ENCODE data around the gene PEAK1.

The PEAK1 gene

GRCh38 chr15:77071305-77072223, 348.3 kb downstream of the PEAK1 start:
- no peak overlapping the region for H4K91ac ChIP-seq (ENCODE audit: low read depth, low read length)
- H3K9ac ChIP-seq (ENCODE audit: low read length): no peak overlapping the region
- H3K14ac ChIP-seq (ENCODE audit: low read length): no peak overlapping the region
- no peak overlapping the region for H2BK120ac ChIP-seq (ENCODE audit: insufficient read depth, low read length, poor library complexity)
- no peak overlapping the region for H2AK5ac ChIP-seq (ENCODE audit: low read length)
- H3K27ac ChIP-seq (ENCODE audit: low read depth, low read length): no peak overlapping the region
- no peak for DNase-seq
- peaks cover 2% of the 10 kb centered on the region for H3K79me1 ChIP-seq (ENCODE audit: low read length)
- peaks cover 0 to 5% of the 10 kb centered on the region in 2 experiments for H3K4me1 ChIP-seq (ENCODE audit: control insufficient read depth in 1 of 2, insufficient read depth in 2 of 2, low read length in 2 of 2)
- no peaks in the 10 kb centered on the region for H3K9me3 ChIP-seq (ENCODE audit: insufficient read depth, low read depth, low read length)
- no peaks in the 10 kb centered on the region for H3K27me3 ChIP-seq (ENCODE audit: insufficient read depth, low read length)
- peaks cover 4% of the 10 kb centered on the region for H3K79me2 ChIP-seq (ENCODE audit: control insufficient read depth, insufficient read depth, low read length, poor library complexity)
- no peak overlapping the region for H3K23ac ChIP-seq (ENCODE audit: low read length)
- H2BK12ac ChIP-seq (ENCODE audit: low read length): no peak overlapping the region
- H3K4me3 ChIP-seq (ENCODE audit: low read depth, low read length): no peak overlapping the region
- H3K18ac ChIP-seq (ENCODE audit: low read length): no peak overlapping the region
- WGBS (ENCODE audit: extremely low coverage, insufficient coverage, insufficient read length): no CpG with 5 or more reads among the region's 15 CpGs
- no peak overlapping the region for H2BK5ac ChIP-seq (ENCODE audit: low read depth, low read length, poor library complexity)
- no peak overlapping the region for H4K8ac ChIP-seq (ENCODE audit: low read depth, low read length)
- no peak overlapping the region for H4K12ac ChIP-seq (ENCODE audit: low read depth, low read length)
- no peak overlapping the region for H2AFZ ChIP-seq (ENCODE audit: insufficient read depth, low read length, poor library complexity)
- H3K4me2 ChIP-seq (ENCODE audit: low read length): no peak overlapping the region
- H3K4ac ChIP-seq (ENCODE audit: low read depth, low read length): no peak overlapping the region
- no peaks in the 10 kb centered on the region for H3K36me3 ChIP-seq (ENCODE audit: control insufficient read depth in 1 of 2, insufficient read depth in 2 of 2, low read length in 2 of 2)

- DNase-seq: peak; percentile 88 to 94
- Histone ChIP-seq H3K36me3 (ENCODE audit: control insufficient read depth in 1 of 2, insufficient read depth in 2 of 2, low read length in 2 of 2) (no peaks in the 10 kb centered on the region), H3K27me3 (ENCODE audit: insufficient read depth, low read length) (no peaks in the 10 kb centered on the region), H2AFZ (ENCODE audit: insufficient read depth, low read length, poor library complexity) (peak within 1 kb of the TSS; percentile 82), H3K9ac (ENCODE audit: low read length) (peak within 1 kb of the TSS; percentile 96), H2AK5ac (ENCODE audit: low read length) (no peak within 1 kb of the TSS), H3K27ac (ENCODE audit: low read depth, low read length) (peak within 1 kb of the TSS; percentile 61), H3K4me2 (ENCODE audit: low read length) (peak within 1 kb of the TSS; percentile 97), H3K14ac (ENCODE audit: low read length) (peak within 1 kb of the TSS; percentile 75), H2BK5ac (ENCODE audit: low read depth, low read length, poor library complexity) (peak within 1 kb of the TSS; percentile 46), H3K79me2 (ENCODE audit: control insufficient read depth, insufficient read depth, low read length, poor library complexity) (peaks cover 4% of the 10 kb centered on the region), H3K23ac (ENCODE audit: low read length) (no peak within 1 kb of the TSS), H3K79me1 (ENCODE audit: low read length) (peaks cover 2% of the 10 kb centered on the region), H4K12ac (ENCODE audit: low read depth, low read length) (peak within 1 kb of the TSS; percentile 44), H3K4me3 (ENCODE audit: low read depth, low read length) (peak within 1 kb of the TSS; percentile 90), H3K18ac (ENCODE audit: low read length) (peak within 1 kb of the TSS; percentile 68), H4K8ac (ENCODE audit: low read depth, low read length) (peak within 1 kb of the TSS; percentile 84), H2BK12ac (ENCODE audit: low read length) (no peak within 1 kb of the TSS), H3K9me3 (ENCODE audit: insufficient read depth, low read depth, low read length) (no peaks in the 10 kb centered on the region), H2BK120ac (ENCODE audit: insufficient read depth, low read length, poor library complexity) (peak within 1 kb of the TSS; percentile 38), H3K4me1 (ENCODE audit: control insufficient read depth in 1 of 2, insufficient read depth in 2 of 2, low read length in 2 of 2) (peaks cover 0 to 5% of the 10 kb centered on the region in 2 experiments), H4K91ac (ENCODE audit: low read depth, low read length) (peak within 1 kb of the TSS; percentile 70), H3K4ac (ENCODE audit: low read depth, low read length) (peak within 1 kb of the TSS; percentile 78)
- WGBS (ENCODE audit: extremely low coverage, insufficient coverage, insufficient read length): no CpG with 5 or more reads among the region's 97 CpGs
Measured at GRCh38 chr15:77070495-77071304, 349.2 kb downstream of the PEAK1 start, which contains the start of gene TSPAN3. TSPAN3 (minus strand) TSS chr15:77071109; CDS start chr15:77070954, 155 bp downstream.

DNA sequence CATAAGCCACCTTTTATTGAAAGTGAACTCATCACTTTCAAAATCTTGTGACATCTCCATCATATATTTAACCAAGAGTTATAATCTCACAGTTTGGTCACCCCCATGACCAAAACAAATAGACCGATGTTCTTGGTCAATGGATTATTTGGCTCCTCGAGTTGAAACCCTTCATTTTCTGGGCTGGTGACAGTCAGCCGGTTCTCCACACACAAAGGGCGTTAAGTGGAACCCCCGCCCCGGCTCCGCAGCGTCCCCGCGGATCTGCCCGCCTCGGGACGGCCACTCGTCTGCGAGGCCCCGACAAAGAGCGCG, 349.8 kb downstream of the PEAK1 start:
- Histone ChIP-seq H3K4me2 (ENCODE audit: low read length) (peak overlapping the region; percentile 97), H3K79me1 (ENCODE audit: low read length) (peaks cover 2% of the 10 kb centered on the region), H2AFZ (ENCODE audit: insufficient read depth, low read length, poor library complexity) (peak overlapping the region; percentile 82), H3K4me1 (ENCODE audit: control insufficient read depth in 1 of 2, insufficient read depth in 2 of 2, low read length in 2 of 2) (peaks cover 0 to 5% of the 10 kb centered on the region in 2 experiments), H4K8ac (ENCODE audit: low read depth, low read length) (peak overlapping the region; percentile 81), H3K9ac (ENCODE audit: low read length) (peak overlapping the region; percentile 96), H3K79me2 (ENCODE audit: control insufficient read depth, insufficient read depth, low read length, poor library complexity) (peaks cover 4% of the 10 kb centered on the region), H3K4ac (ENCODE audit: low read depth, low read length) (peak overlapping the region; percentile 78), H3K14ac (ENCODE audit: low read length) (peak overlapping the region; percentile 75), H3K4me3 (ENCODE audit: low read depth, low read length) (peak overlapping the region; percentile 90), H3K18ac (ENCODE audit: low read length) (peak overlapping the region; percentile 68), H4K12ac (ENCODE audit: low read depth, low read length) (peak overlapping the region; percentile 44), H3K36me3 (ENCODE audit: control insufficient read depth in 1 of 2, insufficient read depth in 2 of 2, low read length in 2 of 2) (no peaks in the 10 kb centered on the region), H2AK5ac (ENCODE audit: low read length) (no peak overlapping the region), H2BK5ac (ENCODE audit: low read depth, low read length, poor library complexity) (peak overlapping the region; percentile 32), H3K9me3 (ENCODE audit: insufficient read depth, low read depth, low read length) (no peaks in the 10 kb centered on the region), H4K91ac (ENCODE audit: low read depth, low read length) (no peak overlapping the region), H2BK120ac (ENCODE audit: insufficient read depth, low read length, poor library complexity) (peak overlapping the region; percentile 38), H3K23ac (ENCODE audit: low read length) (no peak overlapping the region), H2BK12ac (ENCODE audit: low read length) (no peak overlapping the region), H3K27ac (ENCODE audit: low read depth, low read length) (no peak overlapping the region), H3K27me3 (ENCODE audit: insufficient read depth, low read length) (no peaks in the 10 kb centered on the region)
- DNase-seq: no peak
- WGBS (ENCODE audit: extremely low coverage, insufficient coverage, insufficient read length): no CpG with 5 or more reads among the region's 18 CpGs

DNA sequence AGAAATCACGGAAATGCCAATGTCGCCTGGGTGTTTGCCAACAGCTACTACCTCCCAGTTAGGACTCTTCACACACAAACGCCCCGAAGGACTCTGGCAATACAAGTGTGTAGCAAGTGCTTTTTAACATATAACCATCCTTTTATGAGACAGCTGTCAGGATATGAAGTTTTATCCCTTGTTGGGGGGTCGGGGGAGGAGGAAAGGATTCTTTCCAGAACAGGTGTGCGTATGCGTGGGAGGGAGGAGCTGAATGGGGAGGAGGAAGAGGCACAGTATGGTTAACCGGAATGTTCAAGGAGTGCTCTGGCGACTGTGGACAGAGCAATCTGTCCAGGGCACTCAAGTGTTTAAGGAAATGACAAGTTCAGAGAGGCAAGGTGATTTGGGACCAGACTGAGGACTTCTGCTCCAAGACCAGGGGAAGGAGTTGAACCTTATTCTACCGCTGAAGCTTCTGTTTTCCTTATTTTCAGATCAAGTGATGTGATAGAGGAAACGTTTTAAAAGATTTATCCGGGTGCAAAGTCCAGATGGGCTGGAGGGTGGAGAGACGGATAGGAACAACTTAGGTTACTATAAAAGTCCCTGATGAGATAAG, 350.3 kb downstream of the PEAK1 start:
- no peak overlapping the region for H4K12ac ChIP-seq (ENCODE audit: low read depth, low read length)
- H3K27ac ChIP-seq (ENCODE audit: low read depth, low read length): no peak overlapping the region
- H3K9me3 ChIP-seq (ENCODE audit: insufficient read depth, low read depth, low read length): no peaks in the 10 kb centered on the region
- no peak overlapping the region for H3K9ac ChIP-seq (ENCODE audit: low read length)
- no peak overlapping the region for H2BK5ac ChIP-seq (ENCODE audit: low read depth, low read length, poor library complexity)
- H2AFZ ChIP-seq (ENCODE audit: insufficient read depth, low read length, poor library complexity): no peak overlapping the region
- no peak overlapping the region for H3K14ac ChIP-seq (ENCODE audit: low read length)
- H4K91ac ChIP-seq (ENCODE audit: low read depth, low read length): no peak overlapping the region
- H2AK5ac ChIP-seq (ENCODE audit: low read length): no peak overlapping the region
- H3K36me3 ChIP-seq (ENCODE audit: control insufficient read depth in 1 of 2, insufficient read depth in 2 of 2, low read length in 2 of 2): no peaks in the 10 kb centered on the region
- H3K18ac ChIP-seq (ENCODE audit: low read length): no peak overlapping the region
- DNase-seq: no peak
- H3K4ac ChIP-seq (ENCODE audit: low read depth, low read length): no peak overlapping the region
- no peak overlapping the region for H2BK120ac ChIP-seq (ENCODE audit: insufficient read depth, low read length, poor library complexity)
- H3K79me2 ChIP-seq (ENCODE audit: control insufficient read depth, insufficient read depth, low read length, poor library complexity): peaks cover 4% of the 10 kb centered on the region
- H3K4me3 ChIP-seq (ENCODE audit: low read depth, low read length): no peak overlapping the region
- H3K79me1 ChIP-seq (ENCODE audit: low read length): peaks cover 2% of the 10 kb centered on the region
- WGBS (ENCODE audit: extremely low coverage, insufficient coverage, insufficient read length): no CpG with 5 or more reads among the region's 13 CpGs
- no peak overlapping the region for H2BK12ac ChIP-seq (ENCODE audit: low read length)
- no peak overlapping the region for H4K8ac ChIP-seq (ENCODE audit: low read depth, low read length)
- H3K4me1 ChIP-seq (ENCODE audit: control insufficient read depth in 1 of 2, insufficient read depth in 2 of 2, low read length in 2 of 2): peaks cover 0 to 5% of the 10 kb centered on the region in 2 experiments
- no peak overlapping the region for H3K23ac ChIP-seq (ENCODE audit: low read length)
- H3K27me3 ChIP-seq (ENCODE audit: insufficient read depth, low read length): no peaks in the 10 kb centered on the region
- H3K4me2 ChIP-seq (ENCODE audit: low read length): peak overlapping the region; percentile 97

Data from trophoblast cell (in vitro differentiated cells and primary cell).